ENCODE measurements around the gene LSS. TPM values are rescaled to one million over a fixed set of nuclear protein-coding genes. Genes with fewer than 3 reads are reported as not detected.
A peak's percentile ranks its signal among the peaks of the same experiment; 100 is the strongest.

Gene LSS
- total RNA-seq, 1 experiment from 2014 or later = 41.3 TPM

- H3K27ac ChIP-seq = no peak overlapping the region
- no peak overlapping the region for H3K4me3 ChIP-seq
- peaks cover 17% of the 10 kb centered on the region for H3K4me1 ChIP-seq
- peaks cover 12% of the 10 kb centered on the region; the same call in 1 of the 2 replicates for H3K36me3 ChIP-seq
- no peak for DNase-seq
- no peaks in the 10 kb centered on the region for H3K27me3 ChIP-seq
- no peaks in the 10 kb centered on the region for H3K9me3 ChIP-seq (replicated peaks)
Measured at GRCh38 chr21:46191686-46192575, 36.6 kb downstream of the LSS start.

GRCh38 chr21:46191257-46191685 lies 37.3 kb downstream of the LSS start:
- no peak for DNase-seq
- no peaks in the 10 kb centered on the region for H3K27me3 ChIP-seq
- no peak overlapping the region for H3K4me3 ChIP-seq
- peaks cover 12% of the 10 kb centered on the region; the same call in 1 of the 2 replicates for H3K36me3 ChIP-seq
- H3K27ac ChIP-seq = no peak overlapping the region
- peaks cover 17% of the 10 kb centered on the region for H3K4me1 ChIP-seq
- no peaks in the 10 kb centered on the region for H3K9me3 ChIP-seq (replicated peaks)

- no peaks in the 10 kb centered on the region for H3K9me3 ChIP-seq (replicated peaks)
- H3K4me1 ChIP-seq = peaks cover 17% of the 10 kb centered on the region
- no peak for DNase-seq
- H3K27ac ChIP-seq = no peak overlapping the region
- peaks cover 12% of the 10 kb centered on the region; the same call in 1 of the 2 replicates for H3K36me3 ChIP-seq
- no peaks in the 10 kb centered on the region for H3K27me3 ChIP-seq
- no peak overlapping the region for H3K4me3 ChIP-seq
Measured at GRCh38 chr21:46190491-46191131, 38.0 kb downstream of the LSS start.

GRCh38 chr21:46189959-46190490 lies 38.5 kb downstream of the LSS start:
- no peaks in the 10 kb centered on the region for H3K27me3 ChIP-seq
- DNase-seq = no peak

GRCh38 chr21:46189213-46189958 lies 39.2 kb downstream of the LSS start:
- Histone ChIP-seq H3K4me1 (peaks cover 17% of the 10 kb centered on the region), H3K36me3 (peaks cover 7% of the 10 kb centered on the region; the same call in 1 of the 2 replicates), H3K9me3 (replicated peaks) (no peaks in the 10 kb centered on the region), H3K4me3 (no peak overlapping the region), H3K27me3 (no peaks in the 10 kb centered on the region), H3K27ac (0 out of 2 replicates have a peak overlapping the region, but pooled peaks have one; percentile 54)
- DNase-seq = no peak

More at GRCh38 chr21:46189959-46190490, 38.5 kb downstream of the LSS start:
- Histone ChIP-seq H3K4me1 (peaks cover 17% of the 10 kb centered on the region), H3K4me3 (no peak overlapping the region), H3K27ac (no peak overlapping the region), H3K36me3 (peaks cover 12% of the 10 kb centered on the region; the same call in 1 of the 2 replicates), H3K9me3 (replicated peaks) (no peaks in the 10 kb centered on the region)

- H3K36me3 ChIP-seq = no peaks in the 10 kb centered on the region; the same call in 1 of the 2 replicates
- H3K9me3 ChIP-seq (replicated peaks) = no peaks in the 10 kb centered on the region
- H3K27me3 ChIP-seq = no peaks in the 10 kb centered on the region
- DNase-seq = peak; percentile 67 to 72
- peaks cover 17% of the 10 kb centered on the region for H3K4me1 ChIP-seq
- H3K4me3 ChIP-seq = no peak overlapping the region
- peak overlapping the region; percentile 54 for H3K27ac ChIP-seq
Measured at GRCh38 chr21:46188226-46189212, 40.1 kb downstream of the LSS start.

GRCh38 chr21:46187814-46188213 lies 40.8 kb downstream of the LSS start:
- Histone ChIP-seq H3K9me3 (replicated peaks) (no peaks in the 10 kb centered on the region), H3K36me3 (no peaks in the 10 kb centered on the region; the same call in 1 of the 2 replicates), H3K27me3 (no peaks in the 10 kb centered on the region), H3K27ac (peak overlapping the region; percentile 54; the same call in 1 of the 2 replicates), H3K4me1 (peaks cover 17% of the 10 kb centered on the region), H3K4me3 (no peak overlapping the region)
- DNase-seq = no peak

GRCh38 chr21:46187261-46187660 lies 41.3 kb downstream of the LSS start:
- Histone ChIP-seq H3K4me1 (peaks cover 17% of the 10 kb centered on the region), H3K36me3 (no peaks in the 10 kb centered on the region; the same call in 1 of the 2 replicates), H3K4me3 (no peak overlapping the region), H3K27me3 (no peaks in the 10 kb centered on the region), H3K27ac (no peak overlapping the region), H3K9me3 (replicated peaks) (no peaks in the 10 kb centered on the region)
- DNase-seq = no peak

GRCh38 chr21:46185716-46186115 lies 42.9 kb downstream of the LSS start:
- no peaks in the 10 kb centered on the region for H3K27me3 ChIP-seq
- H3K4me1 ChIP-seq = peaks cover 17% of the 10 kb centered on the region
- H3K9me3 ChIP-seq (replicated peaks) = no peaks in the 10 kb centered on the region
- H3K4me3 ChIP-seq = peak overlapping the region; percentile 100
- no peaks in the 10 kb centered on the region; the same call in 1 of the 2 replicates for H3K36me3 ChIP-seq
- DNase-seq = no peak
- peak overlapping the region; percentile 75; the same call in 1 of the 2 replicates for H3K27ac ChIP-seq

GRCh38 chr21:46184625-46185555 lies 43.7 kb downstream of the LSS start:
- Histone ChIP-seq H3K36me3 (no peaks in the 10 kb centered on the region; the same call in 1 of the 2 replicates), H3K27me3 (no peaks in the 10 kb centered on the region), H3K4me3 (peak overlapping the region; percentile 100), H3K9me3 (replicated peaks) (no peaks in the 10 kb centered on the region), H3K4me1 (peaks cover 17% of the 10 kb centered on the region), H3K27ac (peak overlapping the region; percentile 75)
- peak; percentile 88 to 91 for DNase-seq

GRCh38 chr21:46183910-46184624 lies 44.5 kb downstream of the LSS start, which contains the start of gene SPATC1L:
TSS of gene SPATC1L (minus strand) at chr21:46184459. CDS start at chr21:46182816, 1,643 bp downstream.
- DNase-seq = peak; percentile 76 to 79
- peak within 1 kb of the TSS; percentile 100 for H3K4me3 ChIP-seq
- no peaks in the 10 kb centered on the region for H3K27me3 ChIP-seq
- no peaks in the 10 kb centered on the region for H3K9me3 ChIP-seq (replicated peaks)
- H3K27ac ChIP-seq = peak within 1 kb of the TSS; percentile 75
- H3K4me1 ChIP-seq = peaks cover 13% of the 10 kb centered on the region
- H3K36me3 ChIP-seq = no peaks in the 10 kb centered on the region; the same call in 1 of the 2 replicates
